SU-DHL-6 (cell line): ENCODE measurements around the gene SREBF2.

Experiments used
- CTCF ChIP-seq: fragments of 200-600 bp; sonication (generic); IDR thresholded peaks from one replicate; pipeline ENCODE4 v1.5.1; 2017; ENCODE audit warnings: antibody characterized with exemption, mild to moderate bottlenecking, low read length, moderate library complexity; ENCODE audit not compliant: insufficient read depth, poor library complexity, severe bottlenecking
- EZH2phosphoT487 ChIP-seq: fragments of 200-600 bp; sonication (generic), shearing (Covaris generic); conservative IDR thresholded peaks from 2 replicates; pipeline ENCODE4 v1.6.1; 2018; ENCODE audit warnings: mild to moderate bottlenecking, antibody characterized with exemption, low read length, moderate library complexity, mixed read lengths

- TF ChIP-seq CTCF (no peak), EZH2phosphoT487 (no peak)
Observed at GRCh38 chr22:41880653-41881052, 47.7 kb downstream of the SREBF2 start.
